NCI-H1092 (cell line): ENCODE measurements around the gene CDKAL1.
"Not testable (repeated sequence)": the region's sequence is repeated elsewhere in the genome, so short reads cannot be mapped to it uniquely, and the experiment has no call there.

Experiments used
- DNase-seq: peaks from one replicate; lab custom pipeline; 2025; lab: John Stamatoyannopoulos, UW

CDKAL1 gene

GRCh38 chr6:20708367-20709124 lies 174.3 kb downstream of the CDKAL1 start:
- DNase-seq, result no peak

- no peak for DNase-seq
Measured at GRCh38 chr6:20709451-20709850, 175.2 kb downstream of the CDKAL1 start.

- DNase-seq, result no peak
Measured at GRCh38 chr6:20710341-20710740, 176.1 kb downstream of the CDKAL1 start.

- no peak for DNase-seq
Measured at GRCh38 chr6:20711518-20711917, 177.3 kb downstream of the CDKAL1 start.

GRCh38 chr6:20712011-20712410 lies 177.8 kb downstream of the CDKAL1 start:
- no peak for DNase-seq

GRCh38 chr6:20715135-20715806 lies 181.0 kb downstream of the CDKAL1 start:
- no peak for DNase-seq

- DNase-seq, result no peak
Measured at GRCh38 chr6:20716865-20717264, 182.6 kb downstream of the CDKAL1 start.

- DNase-seq, result no peak
Measured at GRCh38 chr6:20717743-20718142, 183.5 kb downstream of the CDKAL1 start.

- DNase-seq, result no peak
Measured at GRCh38 chr6:20718705-20719653, 184.7 kb downstream of the CDKAL1 start.

GRCh38 chr6:20719980-20720379 lies 185.7 kb downstream of the CDKAL1 start:
- no peak for DNase-seq

- not testable (repeated sequence) for DNase-seq
Measured at GRCh38 chr6:20721121-20721520, 186.9 kb downstream of the CDKAL1 start.

GRCh38 chr6:20722455-20722854 lies 188.2 kb downstream of the CDKAL1 start:
- DNase-seq, result no peak

GRCh38 chr6:20723236-20723635 lies 189.0 kb downstream of the CDKAL1 start:
- DNase-seq, result no peak

GRCh38 chr6:20724443-20725190 lies 190.4 kb downstream of the CDKAL1 start:
- no peak for DNase-seq

GRCh38 chr6:20725235-20725634 lies 191.0 kb downstream of the CDKAL1 start:
- not testable (repeated sequence) for DNase-seq

- no peak for DNase-seq
Measured at GRCh38 chr6:20729086-20729485, 194.8 kb downstream of the CDKAL1 start.

- DNase-seq, result not testable (repeated sequence)
Measured at GRCh38 chr6:20732362-20732761, 198.1 kb downstream of the CDKAL1 start.

- DNase-seq, result no peak
Measured at GRCh38 chr6:20732896-20733295, 198.6 kb downstream of the CDKAL1 start.

- no peak for DNase-seq
Measured at GRCh38 chr6:20737912-20738311, 203.7 kb downstream of the CDKAL1 start.

GRCh38 chr6:20740088-20740487 lies 205.8 kb downstream of the CDKAL1 start:
- DNase-seq, result no peak

- DNase-seq, result no peak
Measured at GRCh38 chr6:20740727-20741126, 206.5 kb downstream of the CDKAL1 start.

GRCh38 chr6:20741490-20741889 lies 207.2 kb downstream of the CDKAL1 start:
- DNase-seq, result no peak
